Measurements from ENCODE around the gene EIF4EBP3. TPM values are rescaled to one million over a fixed set of nuclear protein-coding genes. Genes with fewer than 3 reads are reported as not detected.

The EIF4EBP3 gene
- total RNA-seq, 1 experiment from 2014 or later = 7.7 TPM

DNA sequence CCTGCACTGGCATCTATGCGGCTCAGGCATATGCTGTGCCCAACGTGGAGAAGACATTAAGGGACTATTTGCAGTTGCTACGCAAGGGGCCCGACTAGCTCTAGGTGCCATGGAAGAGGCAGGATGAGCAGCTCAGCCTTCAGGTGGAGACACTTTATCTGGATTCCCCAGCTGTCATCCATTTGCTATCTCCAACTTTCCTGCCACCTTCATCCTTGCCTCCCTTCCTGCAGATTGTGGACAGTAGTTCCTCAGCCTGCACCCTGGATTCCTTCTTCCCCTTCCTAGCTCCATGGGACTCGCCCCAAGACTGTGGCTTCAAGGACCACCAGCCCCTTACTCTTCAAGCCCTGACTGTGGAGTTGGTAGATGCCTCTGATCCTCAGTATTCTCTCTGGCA, 19.2 kb downstream of the EIF4EBP3 start:
- Mint-ChIP-seq H3K4me3 (peak overlapping the region in 1 of 2 experiments; percentile 34; a peak in 1 of 5 replicates), H3K36me3 (ENCODE audit: insufficient read depth in 1 of 3, low read depth in 3 of 3) (peaks cover 9 to 33% (median 22%) of the 10 kb centered on the region in 3 experiments), H3K9me3 (no peaks in the 10 kb centered on the region; a peak in 2 of 5 replicates), H3K27me3 (ENCODE audit: low read depth) (no peaks in the 10 kb centered on the region; the same call in 1 of the 2 replicates), H3K4me1 (peaks cover 14 to 18% of the 10 kb centered on the region in 2 experiments), H3K27ac (no peak overlapping the region)
- no peak overlapping the region for H3K18ac ChIP-seq (ENCODE audit: insufficient read length, low read depth, low read length)
- no peak for TF ChIP-seq CTCF (conservative IDR thresholded peaks at IDR 0.05)
- H3K4me1 ChIP-seq (ENCODE audit: insufficient read depth, low read length) = peaks cover 4% of the 10 kb centered on the region; the same call in 1 of the 2 replicates
- no peak overlapping the region for H3K9ac ChIP-seq (ENCODE audit: extremely low read depth, insufficient read length, low read length)
- no peak overlapping the region for H2BK20ac ChIP-seq (ENCODE audit: low read depth, low read length, poor library complexity, severe bottlenecking)
- H3K23ac ChIP-seq (ENCODE audit: insufficient read length, low read depth, low read length) = no peak overlapping the region
- no peak overlapping the region for H2BK120ac ChIP-seq (ENCODE audit: low read depth, low read length, poor library complexity, severe bottlenecking)
- no peak overlapping the region for H4K91ac ChIP-seq (ENCODE audit: insufficient read length, low read depth, low read length)
- H3K27me3 ChIP-seq (ENCODE audit: insufficient read depth, low read length) = no peaks in the 10 kb centered on the region
- H3K23me2 ChIP-seq (ENCODE audit: insufficient read length, low read depth, low read length, poor library complexity, severe bottlenecking) = peaks cover 10% of the 10 kb centered on the region
- no peaks in the 10 kb centered on the region for H3K79me2 ChIP-seq (ENCODE audit: insufficient read depth, low read length)
- no peak overlapping the region for H3T11ph ChIP-seq (ENCODE audit: low read length)
- DNase-seq = no peak
- no peaks in the 10 kb centered on the region for H4K20me1 ChIP-seq (ENCODE audit: control insufficient read depth, insufficient read depth, insufficient read length)
- no peak overlapping the region for H3K56ac ChIP-seq (ENCODE audit: insufficient read length, low read depth, low read length)
- no peak overlapping the region for H3K14ac ChIP-seq (ENCODE audit: insufficient read depth, low read length)
- H3K4ac ChIP-seq (ENCODE audit: low read depth, low read length) = no peak overlapping the region
- H2BK15ac ChIP-seq (ENCODE audit: low read depth, low read length) = no peak overlapping the region
- H2BK12ac ChIP-seq (ENCODE audit: insufficient read length, low read depth, low read length) = no peak overlapping the region
- H4K5ac ChIP-seq (ENCODE audit: insufficient read length, low read depth, low read length) = no peak overlapping the region
- no peak overlapping the region for H3K4me2 ChIP-seq (ENCODE audit: insufficient read depth, insufficient read length, low read length)
- H4K8ac ChIP-seq (replicated peaks; ENCODE audit: insufficient read length, low read depth, low read length) = no peak overlapping the region
- H2AK5ac ChIP-seq (ENCODE audit: insufficient read length, low read length) = no peak overlapping the region
- no peak overlapping the region for H2AFZ ChIP-seq (ENCODE audit: low read length)
- H3K9me3 ChIP-seq (ENCODE audit: control insufficient read depth, low read depth, low read length) = no peaks in the 10 kb centered on the region
- H2BK5ac ChIP-seq (ENCODE audit: insufficient read length, low read length) = no peak overlapping the region
- WGBS (ENCODE audit: extremely low coverage, insufficient read length, low lambda C conversion rate) = no CpG with 5 or more reads among the region's 5 CpGs
- H3K27ac ChIP-seq (ENCODE audit: insufficient read length, low read depth, low read length) = no peak overlapping the region
- H3K79me1 ChIP-seq (ENCODE audit: insufficient read depth, low read depth, low read length, poor library complexity, severe bottlenecking) = no peaks in the 10 kb centered on the region
